A673 (cell line): ENCODE results near the gene SLC6A6. TPM values are rescaled to one million over a fixed set of nuclear protein-coding genes. Genes with fewer than 3 reads are reported as not detected.
"Not testable (repeated sequence)": the region's sequence is repeated elsewhere in the genome, so short reads cannot be mapped to it uniquely, and the experiment has no call there.

Experiments used
- BruUV-seq: library from RNA; stranded (reverse); fragments of 400-500 nt; replicated peaks from 2 replicates; lab custom pipeline; 2021; lab: Mats Ljungman, UMichigan
- CTCF ChIA-PET: fragments of 300-600 bp; sonication (Branson Sonifier 250); formaldehyde crosslinking; loops from one replicate; lab custom pipeline; 2022; ENCODE audit warnings: antibody characterized with exemption; lab: Charles Lee
- POLR2A ChIA-PET: fragments of 300-600 bp; sonication (Branson Sonifier 250); formaldehyde crosslinking; loops from one replicate; lab custom pipeline; 2022; ENCODE audit warnings: antibody characterized with exemption; ENCODE audit not compliant: low non-redundant PET; lab: Charles Lee
- DNase-seq: peaks from one replicate; pipeline ENCODE4 v3.0.0-alpha.2; 2015; ENCODE audit warnings: low spot score
- H3K27ac ChIP-seq: fragments of 200-600 bp; sonication (generic); 2 replicates; pipeline ENCODE4 v1.5.1; 2016; ENCODE audit warnings: mixed run types, low read depth, mild to moderate bottlenecking, mixed read lengths, antibody characterized with exemption, low read length; ENCODE audit not compliant: poor library complexity, severe bottlenecking
- H3K27me3 ChIP-seq: fragments of 200-600 bp; sonication (generic); replicated peaks from 2 replicates; pipeline ENCODE4 v1.6.1; 2017; ENCODE audit warnings: mixed run types, low read depth, mild to moderate bottlenecking, mixed read lengths, antibody characterized with exemption, low read length; ENCODE audit not compliant: insufficient read depth, poor library complexity
- H3K36me3 ChIP-seq: fragments of 200-600 bp; sonication (generic); 2 replicates; pipeline ENCODE4 v1.6.1; 2016; ENCODE audit warnings: mixed run types, mild to moderate bottlenecking, mixed read lengths, antibody characterized with exemption, low read length; ENCODE audit not compliant: insufficient read depth, poor library complexity, severe bottlenecking
- H3K4me1 ChIP-seq: fragments of 200-600 bp; sonication (generic); 2 replicates; pipeline ENCODE4 v1.6.1; 2017; ENCODE audit warnings: mixed run types, mild to moderate bottlenecking, mixed read lengths, antibody characterized with exemption, low read length; ENCODE audit not compliant: insufficient read depth, poor library complexity, severe bottlenecking
- H3K4me3 ChIP-seq: fragments of 200-600 bp; sonication (generic); 2 replicates; pipeline ENCODE4 v1.5.1; 2016; ENCODE audit warnings: low read depth, mixed run types, mild to moderate bottlenecking, mixed read lengths, low read length; ENCODE audit not compliant: poor library complexity, severe bottlenecking
- H3K9me3 ChIP-seq: fragments of 200-600 bp; sonication (generic); 2 replicates; pipeline ENCODE4 v1.6.1; 2016; ENCODE audit warnings: mixed run types, low read depth, mild to moderate bottlenecking, mixed read lengths, antibody characterized with exemption, low read length; ENCODE audit not compliant: poor library complexity, severe bottlenecking
- EZH2 ChIP-seq: fragments of 200-600 bp; sonication (generic); IDR thresholded peaks from 2 replicates; pipeline ENCODE4 v1.6.1; 2017; ENCODE audit warnings: borderline replicate concordance, low read depth, mild to moderate bottlenecking, mixed read lengths, antibody characterized with exemption, low read length; ENCODE audit not compliant: poor library complexity, severe bottlenecking
- intact Hi-C: fragments of 100-400 bp; cut with micrococcal nuclease; formaldehyde crosslinking; loops from one replicate; pipeline ENCODE4 v1.10.0; 2022; ENCODE audit not compliant: unreplicated experiment
- total RNA-seq: library from RNA; stranded (reverse); gene quantifications from 2 replicates; pipeline ENCODE4 v1.2.3, GENCODE V29; 2021
- TF ChIP-seq, protein P1 (sequence below): fragments of 300-800, 200-600 bp; sonication (generic); conservative IDR thresholded peaks from 2 replicates; pipeline ENCODE4 v1.5.1; 2017; ENCODE audit warnings: low read depth, mild to moderate bottlenecking, antibody characterized with exemption, low read length, moderate library complexity, mixed read lengths

SLC6A6 gene
- total RNA-seq, 1 experiment from 2014 or later: 55.1 TPM

DNA sequence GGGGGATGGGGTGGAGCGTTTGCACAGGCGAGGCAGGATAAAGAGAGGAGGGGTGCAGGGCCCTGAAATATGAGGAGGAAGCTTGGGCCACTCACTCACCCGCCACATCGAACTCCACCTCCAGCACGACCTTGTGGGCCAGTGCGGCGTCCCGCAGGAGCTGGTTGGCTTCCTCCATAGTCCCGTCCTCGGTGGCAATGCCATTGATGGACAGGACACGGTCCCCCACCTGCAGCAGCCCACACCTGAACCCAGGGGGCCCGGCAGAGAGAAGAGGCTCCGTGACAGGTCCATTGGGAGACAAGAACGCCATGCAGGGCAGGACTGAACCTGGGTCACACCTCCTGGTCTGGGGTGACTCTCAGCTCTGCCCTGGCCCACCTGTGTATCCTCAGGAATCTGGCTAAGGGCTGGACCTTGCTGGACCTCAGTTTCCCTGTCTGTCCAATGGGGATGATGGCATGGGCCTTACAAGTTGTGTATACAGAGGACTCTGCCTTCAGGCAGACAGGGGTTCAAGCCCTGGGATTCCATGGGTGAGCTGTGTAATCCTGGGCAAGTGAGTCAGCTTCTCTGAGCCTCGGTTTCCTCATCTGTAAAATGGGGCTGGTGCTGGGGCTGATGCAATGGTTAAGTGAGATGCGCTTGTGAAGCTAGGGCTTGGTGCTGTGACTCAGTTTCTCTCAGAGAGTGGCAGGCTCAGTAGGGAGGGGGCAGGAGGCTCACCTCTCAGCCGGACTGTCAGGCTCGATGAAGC is 111.3 kb downstream of the SLC6A6 start:
- no peaks in the 10 kb centered on the region for H3K36me3 ChIP-seq
- no peak for TF ChIP-seq EZH2
- TF ChIP-seq, protein P1, sequence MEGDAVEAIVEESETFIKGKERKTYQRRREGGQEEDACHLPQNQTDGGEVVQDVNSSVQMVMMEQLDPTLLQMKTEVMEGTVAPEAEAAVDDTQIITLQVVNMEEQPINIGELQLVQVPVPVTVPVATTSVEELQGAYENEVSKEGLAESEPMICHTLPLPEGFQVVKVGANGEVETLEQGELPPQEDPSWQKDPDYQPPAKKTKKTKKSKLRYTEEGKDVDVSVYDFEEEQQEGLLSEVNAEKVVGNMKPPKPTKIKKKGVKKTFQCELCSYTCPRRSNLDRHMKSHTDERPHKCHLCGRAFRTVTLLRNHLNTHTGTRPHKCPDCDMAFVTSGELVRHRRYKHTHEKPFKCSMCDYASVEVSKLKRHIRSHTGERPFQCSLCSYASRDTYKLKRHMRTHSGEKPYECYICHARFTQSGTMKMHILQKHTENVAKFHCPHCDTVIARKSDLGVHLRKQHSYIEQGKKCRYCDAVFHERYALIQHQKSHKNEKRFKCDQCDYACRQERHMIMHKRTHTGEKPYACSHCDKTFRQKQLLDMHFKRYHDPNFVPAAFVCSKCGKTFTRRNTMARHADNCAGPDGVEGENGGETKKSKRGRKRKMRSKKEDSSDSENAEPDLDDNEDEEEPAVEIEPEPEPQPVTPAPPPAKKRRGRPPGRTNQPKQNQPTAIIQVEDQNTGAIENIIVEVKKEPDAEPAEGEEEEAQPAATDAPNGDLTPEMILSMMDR: no peak
- BruUV-seq: no TSS peak
- DNase-seq: no peak
- no peaks in the 10 kb centered on the region for H3K27me3 ChIP-seq
- intact Hi-C loops: no loop called here
- ChIA-PET CTCF (interaction anchor here (0.5 to 0.7 kb wide), 2 partner anchors 45 to 171 kb away, joined by 4 to 5 read pairs; no protein-coding TSS in a partner anchor), POLR2A (no interaction called here)
- no peaks in the 10 kb centered on the region for H3K9me3 ChIP-seq
- no peaks in the 10 kb centered on the region for H3K4me1 ChIP-seq
- H3K4me3 ChIP-seq: no peak overlapping the region
- H3K27ac ChIP-seq: no peak overlapping the region

DNA sequence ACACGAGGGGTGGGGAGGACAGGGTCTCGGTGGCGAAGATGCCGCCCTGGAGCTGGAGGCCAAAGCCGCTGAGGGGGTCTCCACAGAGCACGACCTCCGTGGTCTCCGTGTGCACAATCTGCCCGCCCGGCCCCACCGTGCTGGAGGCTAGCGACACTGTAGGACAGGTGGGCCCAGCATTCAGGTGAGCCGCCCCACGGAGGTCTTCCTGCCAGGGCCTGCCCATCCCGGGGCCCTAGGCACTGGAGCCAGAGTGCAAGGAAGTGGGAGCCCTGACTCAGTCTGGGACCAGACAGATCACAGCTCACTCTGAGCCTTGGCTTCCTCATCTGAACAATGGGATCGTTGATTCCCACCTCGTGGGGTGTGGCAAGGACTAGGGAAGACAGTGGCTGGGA is 111.9 kb downstream of the SLC6A6 start:
- POLR2A ChIA-PET: no interaction called here
- Histone ChIP-seq H3K36me3 (no peaks in the 10 kb centered on the region), H3K9me3 (no peaks in the 10 kb centered on the region), H3K27me3 (no peaks in the 10 kb centered on the region), H3K4me3 (no peak overlapping the region), H3K4me1 (no peaks in the 10 kb centered on the region), H3K27ac (no peak overlapping the region)
- CTCF ChIA-PET: interaction anchor here (0.5 kb wide), 1 partner anchor 46 kb away, joined by 5 read pairs; no protein-coding TSS in a partner anchor
- intact Hi-C loops: no loop called here
- no TSS peak for BruUV-seq
- no peak for TF ChIP-seq EZH2
- TF ChIP-seq, protein P1: no peak
- DNase-seq: no peak

DNA sequence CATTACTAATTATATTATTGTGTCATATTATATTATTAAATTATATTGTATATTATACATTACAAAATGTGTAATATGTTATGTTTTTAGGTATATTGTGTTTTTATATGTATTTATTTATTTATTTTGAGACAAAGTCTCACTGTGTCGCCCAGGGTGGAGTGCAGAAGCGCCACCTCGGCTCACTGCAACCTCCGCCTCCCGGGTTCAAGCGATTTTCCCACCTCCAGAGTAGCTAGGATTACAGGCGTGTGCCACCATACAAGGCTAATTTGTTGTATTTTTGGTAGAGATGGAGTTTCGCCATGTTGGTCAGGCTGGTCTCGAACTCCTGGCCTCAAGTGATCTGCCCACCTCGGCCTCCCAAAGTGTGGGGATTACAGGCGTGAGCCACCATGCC is 113.1 kb downstream of the SLC6A6 start:
- CTCF ChIA-PET, DNase-seq, H3K36me3 ChIP-seq, H3K4me3 ChIP-seq, H3K9me3 ChIP-seq, BruUV-seq, intact Hi-C loops, H3K4me1 ChIP-seq, H3K27me3 ChIP-seq, H3K27ac ChIP-seq: not testable (repeated sequence)
- POLR2A ChIA-PET: interaction anchor here (0.6 kb wide), 1 partner anchor 12 kb away, joined by 4 read pairs; no protein-coding TSS in a partner anchor
